PFSK-1 (cell line): ENCODE measurements around the gene NUDT2.

Source experiments
- POLR2AphosphoS5 ChIP-seq: IDR thresholded peaks from 2 replicates; pipeline ENCODE4 v1.6.1; 2012; ENCODE audit warnings: low read depth, mild to moderate bottlenecking, control low read depth, low read length, moderate library complexity
- TAF1 ChIP-seq: IDR thresholded peaks from 2 replicates; pipeline ENCODE4 v1.6.1; 2012; ENCODE audit warnings: low read length, control low read depth, borderline replicate concordance; ENCODE audit not compliant: insufficient read depth
- TF ChIP-seq, protein P1 (sequence below), 2 experiments: IDR thresholded peaks; 2 replicates each; pipeline versions ENCODE4 v1.6.1 to v1.8.0; 2011 to 2012; ENCODE audit warnings: low read depth in 2 of 2, low read length in 2 of 2, control low read depth in 1 of 2, inconsistent platforms in 1 of 2, mild to moderate bottlenecking in 1 of 2, moderate library complexity in 1 of 2; ENCODE audit not compliant: insufficient read depth in 1 of 2

DNA sequence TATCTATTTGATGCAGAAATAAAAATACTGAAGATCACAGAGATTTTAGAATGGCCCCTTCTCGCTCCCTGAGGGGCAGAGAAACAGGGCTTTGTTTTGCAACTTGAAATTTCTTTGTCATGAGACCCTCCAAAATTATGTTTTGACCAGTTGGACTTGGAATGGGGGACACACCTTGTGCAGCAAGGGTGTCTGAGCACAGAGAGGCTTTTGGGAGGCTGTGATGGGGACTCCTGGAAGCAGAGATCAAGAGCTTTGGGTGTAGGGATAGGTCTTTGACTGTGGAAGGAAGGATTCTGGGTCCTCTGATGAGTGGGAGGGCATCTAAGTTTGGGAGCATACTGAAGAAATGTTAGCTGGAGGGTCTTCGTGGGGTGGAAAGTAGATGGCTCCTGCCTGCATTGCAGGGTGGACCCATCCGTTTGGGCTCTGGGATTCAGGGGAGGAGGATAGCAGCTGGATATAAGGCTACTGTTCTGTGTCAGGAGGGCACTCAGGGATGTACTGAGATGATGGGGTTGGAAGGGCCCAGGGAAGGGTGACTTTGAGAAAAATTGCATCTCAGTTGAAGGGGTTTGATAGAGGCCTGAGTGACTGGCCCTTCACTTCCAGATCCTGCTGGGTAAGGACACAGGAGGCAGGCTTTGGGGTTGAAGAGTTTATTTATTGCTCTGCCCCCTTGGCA, 49.1 kb downstream of the NUDT2 start:
- no peak for TF ChIP-seq POLR2AphosphoS5
- TF ChIP-seq, protein P1, sequence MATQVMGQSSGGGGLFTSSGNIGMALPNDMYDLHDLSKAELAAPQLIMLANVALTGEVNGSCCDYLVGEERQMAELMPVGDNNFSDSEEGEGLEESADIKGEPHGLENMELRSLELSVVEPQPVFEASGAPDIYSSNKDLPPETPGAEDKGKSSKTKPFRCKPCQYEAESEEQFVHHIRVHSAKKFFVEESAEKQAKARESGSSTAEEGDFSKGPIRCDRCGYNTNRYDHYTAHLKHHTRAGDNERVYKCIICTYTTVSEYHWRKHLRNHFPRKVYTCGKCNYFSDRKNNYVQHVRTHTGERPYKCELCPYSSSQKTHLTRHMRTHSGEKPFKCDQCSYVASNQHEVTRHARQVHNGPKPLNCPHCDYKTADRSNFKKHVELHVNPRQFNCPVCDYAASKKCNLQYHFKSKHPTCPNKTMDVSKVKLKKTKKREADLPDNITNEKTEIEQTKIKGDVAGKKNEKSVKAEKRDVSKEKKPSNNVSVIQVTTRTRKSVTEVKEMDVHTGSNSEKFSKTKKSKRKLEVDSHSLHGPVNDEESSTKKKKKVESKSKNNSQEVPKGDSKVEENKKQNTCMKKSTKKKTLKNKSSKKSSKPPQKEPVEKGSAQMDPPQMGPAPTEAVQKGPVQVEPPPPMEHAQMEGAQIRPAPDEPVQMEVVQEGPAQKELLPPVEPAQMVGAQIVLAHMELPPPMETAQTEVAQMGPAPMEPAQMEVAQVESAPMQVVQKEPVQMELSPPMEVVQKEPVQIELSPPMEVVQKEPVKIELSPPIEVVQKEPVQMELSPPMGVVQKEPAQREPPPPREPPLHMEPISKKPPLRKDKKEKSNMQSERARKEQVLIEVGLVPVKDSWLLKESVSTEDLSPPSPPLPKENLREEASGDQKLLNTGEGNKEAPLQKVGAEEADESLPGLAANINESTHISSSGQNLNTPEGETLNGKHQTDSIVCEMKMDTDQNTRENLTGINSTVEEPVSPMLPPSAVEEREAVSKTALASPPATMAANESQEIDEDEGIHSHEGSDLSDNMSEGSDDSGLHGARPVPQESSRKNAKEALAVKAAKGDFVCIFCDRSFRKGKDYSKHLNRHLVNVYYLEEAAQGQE (IDR thresholded peaks at IDR 0.05; ENCODE audit: insufficient read depth in 1 of 2, low read depth in 2 of 2, low read length in 2 of 2), result no peak
- TF ChIP-seq TAF1, result no peak
